ENCODE results near the gene TNFSF10.

TNFSF10 gene

GRCh38 chr3:172544404-172544803 is 21.2 kb upstream of the TNFSF10 start:
- H3K4me3 ChIP-seq (replicated peaks; ENCODE audit: low read depth, low read length), result no peak overlapping the region
- no peak for TF ChIP-seq CTCF (IDR thresholded peaks at IDR 0.05; ENCODE audit: low read depth, low read length, missing control alignments)
- no peak for DNase-seq (ENCODE audit: extremely low read depth, low read depth)

GRCh38 chr3:172543884-172544283 is 20.7 kb upstream of the TNFSF10 start:
- no peak for TF ChIP-seq CTCF (IDR thresholded peaks at IDR 0.05; ENCODE audit: low read depth, low read length, missing control alignments)
- no peak for DNase-seq (ENCODE audit: extremely low read depth, low read depth)
- H3K4me3 ChIP-seq (replicated peaks; ENCODE audit: low read depth, low read length), result no peak overlapping the region

GRCh38 chr3:172543419-172543818 is 20.2 kb upstream of the TNFSF10 start:
- DNase-seq (ENCODE audit: extremely low read depth, low read depth), result no peak
- no peak overlapping the region for H3K4me3 ChIP-seq (replicated peaks; ENCODE audit: low read depth, low read length)
- TF ChIP-seq CTCF (IDR thresholded peaks at IDR 0.05; ENCODE audit: low read depth, low read length, missing control alignments), result no peak

GRCh38 chr3:172542999-172543398 is 19.8 kb upstream of the TNFSF10 start:
- H3K4me3 ChIP-seq (replicated peaks; ENCODE audit: low read depth, low read length), result no peak overlapping the region
- DNase-seq (ENCODE audit: extremely low read depth, low read depth), result no peak
- TF ChIP-seq CTCF (IDR thresholded peaks at IDR 0.05; ENCODE audit: low read depth, low read length, missing control alignments), result no peak

GRCh38 chr3:172541945-172542488 is 18.8 kb upstream of the TNFSF10 start:
- H3K4me3 ChIP-seq (replicated peaks; ENCODE audit: low read depth, low read length), result no peak overlapping the region
- TF ChIP-seq CTCF (IDR thresholded peaks at IDR 0.05; ENCODE audit: low read depth, low read length, missing control alignments), result no peak
- DNase-seq (ENCODE audit: extremely low read depth, low read depth), result no peak

- no peak for TF ChIP-seq CTCF (IDR thresholded peaks at IDR 0.05; ENCODE audit: low read depth, low read length, missing control alignments)
- DNase-seq (ENCODE audit: extremely low read depth, low read depth), result no peak
- H3K4me3 ChIP-seq (replicated peaks; ENCODE audit: low read depth, low read length), result no peak overlapping the region
These were observed 16.8 kb upstream of the TNFSF10 start for GRCh38 chr3:172540049-172540448.

GRCh38 chr3:172539273-172539672 is 16.0 kb upstream of the TNFSF10 start:
- no peak overlapping the region for H3K4me3 ChIP-seq (replicated peaks; ENCODE audit: low read depth, low read length)
- DNase-seq (ENCODE audit: extremely low read depth, low read depth), result no peak
- TF ChIP-seq CTCF (IDR thresholded peaks at IDR 0.05; ENCODE audit: low read depth, low read length, missing control alignments), result no peak

All from HFF-Myc (cell line).